ENCODE results near the gene TCERG1. TPM values are rescaled to one million over a fixed set of nuclear protein-coding genes. Genes with fewer than 3 reads are reported as not detected.
A peak's percentile ranks its signal among the peaks of the same experiment; 100 is the strongest.

The TCERG1 gene
- total and polyA plus RNA-seq, 9 of the 15 experiments (the other 6 are each of a cell fraction or from before 2014, with no cell fraction given): 50.3 to 148 (median 119) TPM

DNA sequence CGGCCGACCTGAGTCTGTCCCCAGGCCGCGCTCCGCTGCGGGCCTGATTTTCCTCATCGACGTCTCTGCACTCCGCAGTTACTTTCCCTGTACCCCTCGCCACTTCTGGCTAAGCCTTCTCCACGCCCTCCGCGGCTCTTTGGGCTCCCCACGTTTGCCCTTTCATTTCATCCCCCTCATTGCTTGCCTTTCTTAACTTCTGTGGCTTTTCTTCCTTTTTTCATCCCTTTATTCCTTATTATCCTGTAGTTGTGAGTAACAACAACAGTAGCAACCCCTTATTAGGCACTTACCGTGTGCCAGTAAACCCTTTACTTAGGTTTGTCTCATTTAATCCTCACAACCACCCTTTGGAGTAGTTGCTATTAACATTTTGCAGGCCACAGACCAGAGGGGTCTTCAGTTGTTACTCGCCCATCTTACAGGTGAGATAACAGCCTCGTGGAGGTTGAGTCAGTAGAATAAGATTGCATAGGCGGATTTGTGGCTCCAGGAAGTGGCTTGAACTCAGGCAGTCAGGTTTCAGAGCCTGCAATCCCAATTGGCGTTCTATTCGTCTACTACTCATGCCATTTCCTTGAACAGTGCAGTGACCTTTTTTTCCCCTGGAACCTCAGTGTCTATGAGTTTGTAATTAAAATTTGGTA lies 724 bp downstream of the TCERG1 start (continued):
- TF ChIP-seq ZNF436 (CRISPR knock-in tag; IDR thresholded peaks at IDR 0.05): no peak
- no peak for TF ChIP-seq RBM39 (optimal IDR thresholded peaks at IDR 0.05; ENCODE audit: low read depth, low read length)
- no peak for TF ChIP-seq ZNF253 (CRISPR knock-in tag; conservative IDR thresholded peaks at IDR 0.05)
- TF ChIP-seq, protein P1, sequence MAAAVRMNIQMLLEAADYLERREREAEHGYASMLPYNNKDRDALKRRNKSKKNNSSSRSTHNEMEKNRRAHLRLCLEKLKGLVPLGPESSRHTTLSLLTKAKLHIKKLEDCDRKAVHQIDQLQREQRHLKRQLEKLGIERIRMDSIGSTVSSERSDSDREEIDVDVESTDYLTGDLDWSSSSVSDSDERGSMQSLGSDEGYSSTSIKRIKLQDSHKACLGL (CRISPR knock-in tag; IDR thresholded peaks at IDR 0.05; ENCODE audit: borderline replicate concordance, poor library complexity, severe bottlenecking): no peak
- TF ChIP-seq FOSL1 (tag; conservative IDR thresholded peaks at IDR 0.05): peak; percentile 31; the same call in 1 of the 2 replicates
- no peak for TF ChIP-seq PTTG1 (tag; IDR thresholded peaks at IDR 0.05; ENCODE audit: low read depth)
- TF ChIP-seq, protein P2, sequence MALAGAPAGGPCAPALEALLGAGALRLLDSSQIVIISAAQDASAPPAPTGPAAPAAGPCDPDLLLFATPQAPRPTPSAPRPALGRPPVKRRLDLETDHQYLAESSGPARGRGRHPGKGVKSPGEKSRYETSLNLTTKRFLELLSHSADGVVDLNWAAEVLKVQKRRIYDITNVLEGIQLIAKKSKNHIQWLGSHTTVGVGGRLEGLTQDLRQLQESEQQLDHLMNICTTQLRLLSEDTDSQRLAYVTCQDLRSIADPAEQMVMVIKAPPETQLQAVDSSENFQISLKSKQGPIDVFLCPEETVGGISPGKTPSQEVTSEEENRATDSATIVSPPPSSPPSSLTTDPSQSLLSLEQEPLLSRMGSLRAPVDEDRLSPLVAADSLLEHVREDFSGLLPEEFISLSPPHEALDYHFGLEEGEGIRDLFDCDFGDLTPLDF (CRISPR knock-in tag; IDR thresholded peaks at IDR 0.05): no peak
- no peak for TF ChIP-seq CBX1 (IDR thresholded peaks at IDR 0.05; ENCODE audit: low read depth)
- TF ChIP-seq SMAD3 (CRISPR knock-in tag; conservative IDR thresholded peaks at IDR 0.05): no peak
- TF ChIP-seq, protein P3, sequence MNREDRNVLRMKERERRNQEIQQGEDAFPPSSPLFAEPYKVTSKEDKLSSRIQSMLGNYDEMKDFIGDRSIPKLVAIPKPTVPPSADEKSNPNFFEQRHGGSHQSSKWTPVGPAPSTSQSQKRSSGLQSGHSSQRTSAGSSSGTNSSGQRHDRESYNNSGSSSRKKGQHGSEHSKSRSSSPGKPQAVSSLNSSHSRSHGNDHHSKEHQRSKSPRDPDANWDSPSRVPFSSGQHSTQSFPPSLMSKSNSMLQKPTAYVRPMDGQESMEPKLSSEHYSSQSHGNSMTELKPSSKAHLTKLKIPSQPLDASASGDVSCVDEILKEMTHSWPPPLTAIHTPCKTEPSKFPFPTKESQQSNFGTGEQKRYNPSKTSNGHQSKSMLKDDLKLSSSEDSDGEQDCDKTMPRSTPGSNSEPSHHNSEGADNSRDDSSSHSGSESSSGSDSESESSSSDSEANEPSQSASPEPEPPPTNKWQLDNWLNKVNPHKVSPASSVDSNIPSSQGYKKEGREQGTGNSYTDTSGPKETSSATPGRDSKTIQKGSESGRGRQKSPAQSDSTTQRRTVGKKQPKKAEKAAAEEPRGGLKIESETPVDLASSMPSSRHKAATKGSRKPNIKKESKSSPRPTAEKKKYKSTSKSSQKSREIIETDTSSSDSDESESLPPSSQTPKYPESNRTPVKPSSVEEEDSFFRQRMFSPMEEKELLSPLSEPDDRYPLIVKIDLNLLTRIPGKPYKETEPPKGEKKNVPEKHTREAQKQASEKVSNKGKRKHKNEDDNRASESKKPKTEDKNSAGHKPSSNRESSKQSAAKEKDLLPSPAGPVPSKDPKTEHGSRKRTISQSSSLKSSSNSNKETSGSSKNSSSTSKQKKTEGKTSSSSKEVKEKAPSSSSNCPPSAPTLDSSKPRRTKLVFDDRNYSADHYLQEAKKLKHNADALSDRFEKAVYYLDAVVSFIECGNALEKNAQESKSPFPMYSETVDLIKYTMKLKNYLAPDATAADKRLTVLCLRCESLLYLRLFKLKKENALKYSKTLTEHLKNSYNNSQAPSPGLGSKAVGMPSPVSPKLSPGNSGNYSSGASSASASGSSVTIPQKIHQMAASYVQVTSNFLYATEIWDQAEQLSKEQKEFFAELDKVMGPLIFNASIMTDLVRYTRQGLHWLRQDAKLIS (CRISPR knock-in tag; IDR thresholded peaks at IDR 0.05): no peak
- TF ChIP-seq MAZ (CRISPR knock-in tag; conservative IDR thresholded peaks at IDR 0.05 in 1 of 2, IDR thresholded peaks at IDR 0.05 in 1 of 2): no peak
- TF ChIP-seq LEF1 (IDR thresholded peaks at IDR 0.05): no peak
- no peak for TF ChIP-seq LCOR (CRISPR knock-in tag; IDR thresholded peaks at IDR 0.05)
